ENCODE data around the gene BAHCC1. TPM values are rescaled to one million over a fixed set of nuclear protein-coding genes. Genes with fewer than 3 reads are reported as not detected.
A peak's percentile ranks its signal among the peaks of the same experiment; 100 is the strongest.

Gene BAHCC1
- total RNA-seq, 1 experiment from 2014 or later = 11.6 TPM

- no peak for DNase-seq (ENCODE audit: low spot score)
Observed at GRCh38 chr17:81491181-81491581, 95.9 kb downstream of the BAHCC1 start.

DNA sequence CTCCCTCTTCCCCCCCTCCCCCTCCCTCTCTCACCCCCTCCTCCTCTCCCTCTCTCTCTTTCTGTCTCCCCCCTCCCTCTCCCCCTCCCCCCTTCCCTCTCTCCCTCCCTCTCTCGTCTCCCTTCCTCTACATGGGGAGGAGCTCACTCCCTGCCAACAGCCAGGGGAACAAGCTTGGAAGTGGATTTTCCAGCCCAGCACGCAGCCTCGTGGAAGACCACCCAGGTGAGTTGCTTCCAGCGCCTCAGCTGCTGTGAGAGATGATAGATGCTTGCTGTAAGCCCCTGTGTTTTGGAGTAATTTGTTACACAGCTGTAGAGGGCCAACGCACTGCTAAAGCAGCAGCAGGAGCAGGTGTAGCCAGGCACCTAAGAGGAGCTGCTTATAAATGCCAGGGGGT lies 96.5 kb downstream of the BAHCC1 start:
- no peak for DNase-seq (ENCODE audit: low spot score)

DNA sequence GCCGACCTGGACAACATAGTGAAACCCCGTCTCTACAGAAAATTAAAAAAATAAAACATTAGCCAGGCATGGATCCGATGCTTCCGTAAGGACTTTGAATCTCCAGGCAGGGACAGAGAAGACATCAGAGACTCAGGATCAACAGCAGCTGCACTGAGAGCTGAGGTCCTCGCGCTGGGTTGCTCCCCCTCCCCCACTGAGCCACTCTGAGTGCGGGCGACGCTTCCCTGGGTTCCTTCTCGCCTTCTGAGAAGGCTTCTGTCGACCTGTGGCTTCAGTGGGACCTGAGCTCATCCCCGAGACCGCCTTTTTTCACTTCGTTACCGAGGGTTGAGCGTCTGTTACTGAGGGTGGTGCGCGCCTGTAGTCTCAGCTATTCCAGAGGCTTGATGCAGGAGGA lies 96.9 kb downstream of the BAHCC1 start:
- no peak for DNase-seq (ENCODE audit: low spot score)

GRCh38 chr17:81492706-81493105 lies 97.4 kb downstream of the BAHCC1 start:
- DNase-seq (ENCODE audit: low spot score) = no peak

- no peak for DNase-seq (ENCODE audit: low spot score)
Observed at GRCh38 chr17:81493198-81494038, 98.2 kb downstream of the BAHCC1 start.

DNA sequence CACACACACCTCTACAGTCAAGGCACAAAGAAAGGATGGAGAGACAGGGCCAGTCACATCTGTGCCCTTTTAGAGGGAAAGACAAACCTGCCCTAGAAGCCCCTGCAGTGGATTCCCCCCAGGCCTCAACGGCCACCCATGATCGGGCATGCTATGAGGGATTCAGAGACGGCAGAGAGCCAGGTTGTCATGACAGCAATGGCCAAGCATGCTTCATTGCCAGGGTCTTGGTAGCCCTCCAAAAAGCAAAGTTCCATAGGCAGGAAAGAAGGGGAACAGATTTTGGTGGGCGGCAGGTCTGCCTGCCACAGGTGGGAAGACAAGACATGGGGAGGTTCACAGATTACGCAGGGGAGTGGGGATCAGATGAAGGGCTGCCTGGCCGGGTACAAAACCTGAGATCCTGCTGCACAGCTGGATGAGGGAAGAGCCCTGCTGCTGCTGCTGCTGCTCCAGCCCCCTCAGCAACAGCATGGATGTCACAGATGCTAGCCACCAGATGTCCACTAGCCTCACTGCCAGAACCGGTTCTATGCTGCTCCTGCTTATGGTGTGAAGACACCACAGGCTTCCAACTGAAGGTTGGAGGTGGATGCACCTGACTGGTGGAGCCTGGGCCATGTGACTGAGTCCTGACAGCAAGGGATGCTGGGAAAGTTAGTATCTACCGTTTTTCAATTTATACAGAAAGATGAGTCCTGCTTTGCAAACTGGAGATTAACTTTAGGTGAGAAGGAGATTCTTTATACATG lies 99.5 kb downstream of the BAHCC1 start:
- peak; percentile 72 for DNase-seq (ENCODE audit: low spot score)

GRCh38 chr17:81498953-81499600 lies 103.8 kb downstream of the BAHCC1 start:
- DNase-seq (ENCODE audit: low spot score) = no peak

GRCh38 chr17:81499601-81499970 lies 104.3 kb downstream of the BAHCC1 start:
- DNase-seq (ENCODE audit: low spot score) = no peak

DNA sequence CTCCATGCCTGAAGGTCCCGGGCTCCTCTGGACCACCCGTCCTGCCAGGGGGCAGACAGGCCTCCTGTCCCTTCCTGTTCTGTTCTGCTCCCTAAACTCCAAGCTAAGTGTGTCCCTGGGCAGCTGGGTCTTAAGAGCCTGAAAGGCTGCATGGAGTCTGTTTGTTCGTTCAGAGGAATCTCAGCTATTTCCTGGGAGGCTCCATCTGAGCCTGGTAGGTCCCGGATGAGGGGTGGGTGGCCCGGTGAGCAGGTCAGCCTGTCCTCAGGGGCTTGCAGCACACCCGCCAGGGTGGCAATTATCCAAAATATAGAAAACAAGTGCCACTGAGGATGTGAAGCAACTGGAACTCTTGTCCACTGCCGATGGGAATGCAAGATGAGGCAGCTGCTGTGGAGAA lies 104.8 kb downstream of the BAHCC1 start:
- no peak for DNase-seq (ENCODE audit: low spot score)

DNA sequence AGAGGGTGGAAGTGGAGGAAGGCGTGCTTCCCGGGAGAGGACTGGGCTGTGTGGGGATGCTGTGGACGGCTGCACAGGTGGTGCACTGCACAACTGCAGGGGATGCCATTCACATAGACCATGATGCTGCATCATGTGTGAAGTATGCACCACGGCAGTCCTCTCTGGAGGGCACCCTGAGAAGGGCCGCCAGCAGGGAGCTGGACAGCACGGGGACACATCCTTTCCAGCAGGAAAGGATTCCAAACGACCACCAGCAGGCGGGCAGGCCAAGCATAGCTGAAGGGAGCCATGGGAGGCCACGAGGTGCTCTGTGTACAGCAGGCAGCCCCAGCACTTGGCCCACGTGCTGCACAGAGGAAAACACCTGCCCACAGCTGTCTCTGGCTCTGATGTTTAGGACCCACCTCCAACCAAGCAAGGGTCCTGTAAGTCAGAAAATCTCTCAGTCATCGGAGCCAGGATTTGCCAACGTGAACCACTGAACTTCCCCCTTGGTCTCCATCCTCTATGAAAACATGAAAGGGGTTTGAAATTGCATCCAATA lies 107.3 kb downstream of the BAHCC1 start:
- no peak for DNase-seq (ENCODE audit: low spot score)

GRCh38 chr17:81503619-81504018 lies 108.4 kb downstream of the BAHCC1 start:
- no peak for DNase-seq (ENCODE audit: low spot score)

GRCh38 chr17:81508639-81509206 lies 113.5 kb downstream of the BAHCC1 start:
- no peak for DNase-seq (ENCODE audit: low spot score)

GRCh38 chr17:81509207-81509971 lies 114.1 kb downstream of the BAHCC1 start:
- DNase-seq (ENCODE audit: low spot score) = peak; percentile 71

DNA sequence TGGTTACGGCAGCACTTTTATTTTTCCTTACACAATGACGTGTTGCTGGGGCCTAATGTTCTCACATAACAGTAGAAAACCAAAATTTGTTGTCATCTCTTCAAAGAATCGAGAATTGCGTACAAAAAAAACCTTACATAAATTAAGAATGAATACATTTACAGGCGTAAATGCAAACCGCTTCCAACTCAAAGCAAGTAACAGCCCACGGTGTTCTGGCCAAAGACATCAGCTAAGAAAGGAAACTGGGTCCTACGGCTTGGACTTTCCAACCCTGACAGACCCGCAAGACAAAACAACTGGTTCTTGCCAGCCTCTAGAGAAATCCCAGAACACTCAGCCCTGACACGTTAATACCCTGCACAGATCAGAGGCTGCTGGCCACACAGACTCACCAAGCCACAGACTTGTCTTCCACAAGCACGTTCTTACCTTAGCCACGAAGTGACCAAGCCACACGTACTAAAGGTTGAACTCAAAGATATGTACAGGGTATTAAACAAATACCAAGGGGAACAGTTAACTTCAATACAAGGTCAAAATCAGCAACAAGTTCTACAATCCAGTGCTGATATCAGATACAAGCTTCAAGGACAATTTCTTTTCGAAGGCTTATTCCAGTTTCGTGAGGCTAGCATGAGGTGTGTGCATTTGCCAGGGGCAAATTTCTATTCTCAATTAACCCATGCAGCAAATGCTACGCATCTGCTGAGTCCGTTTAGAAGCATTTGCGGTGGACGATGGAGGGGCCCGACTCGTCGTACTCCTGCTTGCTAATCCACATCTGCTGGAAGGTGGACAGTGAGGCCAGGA lies 114.9 kb downstream of the BAHCC1 start:
- peak; percentile 49 for DNase-seq (ENCODE audit: low spot score)

GRCh38 chr17:81510785-81511553 lies 115.7 kb downstream of the BAHCC1 start:
- DNase-seq (ENCODE audit: low spot score) = peak; percentile 40

DNA sequence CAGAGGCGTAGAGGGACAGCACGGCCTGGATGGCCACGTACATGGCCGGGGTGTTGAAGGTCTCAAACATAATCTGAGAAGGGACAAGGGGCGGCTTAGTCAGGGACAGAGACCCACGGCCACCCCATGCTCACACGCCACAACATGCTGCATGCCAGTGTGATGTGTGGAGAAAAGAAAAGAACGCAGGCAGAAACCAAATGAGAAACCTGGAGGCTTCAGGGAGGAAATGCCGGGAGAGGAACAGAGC lies 116.2 kb downstream of the BAHCC1 start:
- peak; percentile 47 for DNase-seq (ENCODE audit: low spot score)

GRCh38 chr17:81511804-81512561 lies 116.7 kb downstream of the BAHCC1 start:
- peak; percentile 43 for DNase-seq (ENCODE audit: low spot score)

DNA sequence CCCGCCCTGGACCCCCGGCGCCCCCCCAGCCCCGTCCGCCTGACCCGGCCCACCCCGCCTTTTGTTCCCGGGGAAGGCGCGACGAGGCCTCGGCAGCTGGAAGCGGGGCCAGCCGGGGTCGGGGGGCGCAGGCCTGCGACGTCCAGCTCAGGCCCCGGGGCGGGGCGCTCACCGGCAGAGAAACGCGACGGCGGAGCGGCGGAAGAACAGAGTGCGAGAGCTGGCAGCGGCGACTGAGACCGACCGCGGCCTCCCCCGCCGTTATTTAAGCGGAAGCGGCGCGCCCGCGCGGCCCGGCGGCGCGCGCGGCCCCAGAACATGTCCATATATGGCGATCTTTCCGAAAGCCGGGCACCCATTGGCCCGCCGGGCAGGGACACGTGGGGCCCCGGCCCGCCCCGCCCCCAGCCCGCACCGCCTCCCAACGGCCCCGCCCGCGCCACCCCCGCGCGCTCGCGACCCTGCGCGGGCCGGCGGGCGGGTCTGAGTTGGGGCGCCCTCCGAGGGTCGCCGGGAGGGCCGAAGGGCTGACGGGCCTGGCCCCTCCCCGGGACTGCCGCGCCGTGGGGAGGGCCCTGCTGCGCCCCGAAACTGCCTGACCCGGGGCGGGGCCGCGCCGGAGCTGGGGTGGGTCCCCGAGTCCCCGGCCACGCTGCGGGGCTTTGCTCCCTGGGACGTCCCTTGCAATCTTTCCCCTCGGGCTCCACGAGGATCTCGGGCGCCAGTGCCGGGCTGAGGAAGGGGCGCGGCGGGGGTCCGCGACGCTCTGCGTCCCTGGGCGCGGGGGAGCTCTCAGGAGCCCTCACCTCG lies 117.5 kb downstream of the BAHCC1 start, which contains the start of gene ACTG1:
ACTG1 (minus strand) TSS at position 238 of the 810 bp plus-strand sequence. CDS start 445 bp downstream, outside the sequence.
- DNase-seq (ENCODE audit: low spot score) = peak; percentile 91

Data from HT-29 (cell line).